ENCODE results near the gene CYP4F22.

GRCh38 chr19:15501596-15501995 is 6.7 kb upstream of the CYP4F22 start:
- TF ChIP-seq POLR2AphosphoS5 (IDR thresholded peaks at IDR 0.05; ENCODE audit: low read depth, low read length), result no peak
- TF ChIP-seq POLR2A (IDR thresholded peaks at IDR 0.05; ENCODE audit: control extremely low read depth in 1 of 2, low read depth in 2 of 2, low read length in 2 of 2), result no peak
- TF ChIP-seq, protein P1, sequence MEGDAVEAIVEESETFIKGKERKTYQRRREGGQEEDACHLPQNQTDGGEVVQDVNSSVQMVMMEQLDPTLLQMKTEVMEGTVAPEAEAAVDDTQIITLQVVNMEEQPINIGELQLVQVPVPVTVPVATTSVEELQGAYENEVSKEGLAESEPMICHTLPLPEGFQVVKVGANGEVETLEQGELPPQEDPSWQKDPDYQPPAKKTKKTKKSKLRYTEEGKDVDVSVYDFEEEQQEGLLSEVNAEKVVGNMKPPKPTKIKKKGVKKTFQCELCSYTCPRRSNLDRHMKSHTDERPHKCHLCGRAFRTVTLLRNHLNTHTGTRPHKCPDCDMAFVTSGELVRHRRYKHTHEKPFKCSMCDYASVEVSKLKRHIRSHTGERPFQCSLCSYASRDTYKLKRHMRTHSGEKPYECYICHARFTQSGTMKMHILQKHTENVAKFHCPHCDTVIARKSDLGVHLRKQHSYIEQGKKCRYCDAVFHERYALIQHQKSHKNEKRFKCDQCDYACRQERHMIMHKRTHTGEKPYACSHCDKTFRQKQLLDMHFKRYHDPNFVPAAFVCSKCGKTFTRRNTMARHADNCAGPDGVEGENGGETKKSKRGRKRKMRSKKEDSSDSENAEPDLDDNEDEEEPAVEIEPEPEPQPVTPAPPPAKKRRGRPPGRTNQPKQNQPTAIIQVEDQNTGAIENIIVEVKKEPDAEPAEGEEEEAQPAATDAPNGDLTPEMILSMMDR (IDR thresholded peaks at IDR 0.05; ENCODE audit: control extremely low read depth in 1 of 3, insufficient read depth in 1 of 3, low read depth in 1 of 3, low read length in 3 of 3), result no peak
- no peak for TF ChIP-seq RNF2 (IDR thresholded peaks at IDR 0.05; ENCODE audit: borderline replicate concordance, low read depth, low read length, missing control alignments, poor library complexity, severe bottlenecking)
- no peak for TF ChIP-seq EP300 (IDR thresholded peaks at IDR 0.05; ENCODE audit: borderline replicate concordance in 1 of 2, low read depth in 2 of 2, low read length in 2 of 2)
